ENCODE results near the gene IP6K1. TPM values are rescaled to one million over a fixed set of nuclear protein-coding genes. Genes with fewer than 3 reads are reported as not detected.
"Not testable (repeated sequence)": the region's sequence is repeated elsewhere in the genome, so short reads cannot be mapped to it uniquely, and the experiment has no call there.

The IP6K1 gene
- total RNA-seq, 1 donor from 2014 or later = 35.6 TPM

- DNase-seq = not testable (repeated sequence)
These were observed 97.8 kb downstream of the IP6K1 start for GRCh38 chr3:49688338-49689045.

- not testable (repeated sequence) for DNase-seq
These were observed 98.9 kb downstream of the IP6K1 start for GRCh38 chr3:49687424-49687795.

- peak; percentile 49 for DNase-seq
These were observed 99.4 kb downstream of the IP6K1 start for GRCh38 chr3:49686769-49687423.

GRCh38 chr3:49686346-49686745 is 100.0 kb downstream of the IP6K1 start:
- DNase-seq = not testable (repeated sequence)

GRCh38 chr3:49685846-49686245 is 100.5 kb downstream of the IP6K1 start:
- DNase-seq = not testable (repeated sequence)

GRCh38 chr3:49685103-49685502 is 101.2 kb downstream of the IP6K1 start:
- not testable (repeated sequence) for DNase-seq

- not testable (repeated sequence) for DNase-seq
These were observed 101.9 kb downstream of the IP6K1 start for GRCh38 chr3:49684453-49684852.

GRCh38 chr3:49683162-49683561 is 103.2 kb downstream of the IP6K1 start:
- no peak for DNase-seq

GRCh38 chr3:49681543-49681942 is 104.8 kb downstream of the IP6K1 start:
- DNase-seq = no peak

- DNase-seq = no peak
These were observed 105.2 kb downstream of the IP6K1 start for GRCh38 chr3:49681232-49681522.

GRCh38 chr3:49680493-49681231 is 105.7 kb downstream of the IP6K1 start:
- DNase-seq = no peak

GRCh38 chr3:49675912-49676311 is 110.4 kb downstream of the IP6K1 start:
- DNase-seq = no peak

GRCh38 chr3:49674497-49674983 is 111.8 kb downstream of the IP6K1 start:
- no peak for DNase-seq

Small RNA genes lying within 50 kb of the gene (small RNA-seq; reads per million reads assigned to genes)
- gene AMIGO3 (ENCODE audit: low replicate concordance) (not detected), gene COX6CP14 (ENCODE audit: low replicate concordance) (not detected)

Other genes with a start within 250 kb of the IP6K1 start
- 0.82 TPM for gene BSN, start 232.1 kb downstream of the IP6K1 start, total RNA-seq
- gene APEH, start 112.2 kb downstream of the IP6K1 start, total RNA-seq = 82.7 TPM
- gene MST1, start 97.1 kb downstream of the IP6K1 start, total RNA-seq = 8.1 TPM
- gene RNF123, start 97.0 kb downstream of the IP6K1 start, total RNA-seq = 60.4 TPM
- 2.8 TPM for gene AMIGO3, start 66.9 kb downstream of the IP6K1 start, total RNA-seq
- gene GMPPB, start 62.6 kb downstream of the IP6K1 start, total RNA-seq = 22.8 TPM
- gene CDHR4, start 13.3 kb upstream of the IP6K1 start, total RNA-seq = not detected
- 12.3 TPM for gene INKA1, start 16.7 kb upstream of the IP6K1 start, total RNA-seq
- gene UBA7, start 27.4 kb upstream of the IP6K1 start, total RNA-seq = 17.4 TPM
- gene TRAIP, start 70.0 kb upstream of the IP6K1 start, total RNA-seq = 1.6 TPM
- 0.51 TPM for gene CAMKV, start 83.4 kb upstream of the IP6K1 start, total RNA-seq
- 5.7 TPM for gene MST1R, start 117.3 kb upstream of the IP6K1 start, total RNA-seq
- gene MON1A, start 143.3 kb upstream of the IP6K1 start, total RNA-seq = 4.4 TPM
- gene RBM6, start 153.6 kb upstream of the IP6K1 start, total RNA-seq = 98.1 TPM

Data from tongue (tissue), 3 donors.